Right atrium auricular region (tissue), 2 donors: ENCODE measurements around the gene TRAF3. TPM values are rescaled to one million over a fixed set of nuclear protein-coding genes. Genes with fewer than 3 reads are reported as not detected.

ENCODE experiments used
- DNase-seq: peaks from one replicate; pipeline ENCODE4 v3.0.0-alpha.2; 2019; ENCODE audit warnings: low spot score
- H3K27ac ChIP-seq, 2 donors: fragments of 200-600 bp; sonication (generic); 1 replicate in 1 of 2; 2 replicates in 1 of 2; pipeline ENCODE4 v1.5.1; 2016 to 2019
- H3K27me3 ChIP-seq, 2 donors: fragments of 200-600 bp; sonication (generic); one replicate each; pipeline versions ENCODE4 v1.5.1 to v1.6.0; 2017 to 2019
- H3K36me3 ChIP-seq: fragments of 200-600 bp; sonication (generic); one replicate; pipeline ENCODE4 v1.5.1; 2016
- H3K4me1 ChIP-seq, 2 donors: fragments of 200-600 bp; sonication (generic); one replicate each; pipeline versions ENCODE4 v1.5.1 to v1.6.0; 2017 to 2019
- H3K4me3 ChIP-seq, 2 donors: fragments of 200-600 bp; sonication (generic); 1 replicate in 1 of 2; 2 replicates in 1 of 2; pipeline ENCODE4 v1.5.1; 2017 to 2019; ENCODE audit warnings: mild to moderate bottlenecking in 1 of 2, moderate library complexity in 1 of 2
- H3K9me3 ChIP-seq, 2 donors: fragments of 200-600 bp; sonication (generic); one replicate each; pipeline ENCODE4 v1.5.1; 2019
- total RNA-seq, 2 donors: library from RNA; depleted of rRNA; stranded (reverse); fragments of >200 nt; gene quantifications; one replicate each; pipeline ENCODE4 v1.1.0, GENCODE V29; 2016
- TF ChIP-seq, protein P1 (sequence below), 2 donors: fragments of 200-600 bp; sonication (generic); IDR thresholded peaks; one replicate each; pipeline ENCODE4 v1.5.1; 2019; ENCODE audit warnings: antibody characterized with exemption in 2 of 2

TRAF3 gene
- total RNA-seq, 2 donors from 2014 or later = 9.1 to 10.0 TPM

DNA sequence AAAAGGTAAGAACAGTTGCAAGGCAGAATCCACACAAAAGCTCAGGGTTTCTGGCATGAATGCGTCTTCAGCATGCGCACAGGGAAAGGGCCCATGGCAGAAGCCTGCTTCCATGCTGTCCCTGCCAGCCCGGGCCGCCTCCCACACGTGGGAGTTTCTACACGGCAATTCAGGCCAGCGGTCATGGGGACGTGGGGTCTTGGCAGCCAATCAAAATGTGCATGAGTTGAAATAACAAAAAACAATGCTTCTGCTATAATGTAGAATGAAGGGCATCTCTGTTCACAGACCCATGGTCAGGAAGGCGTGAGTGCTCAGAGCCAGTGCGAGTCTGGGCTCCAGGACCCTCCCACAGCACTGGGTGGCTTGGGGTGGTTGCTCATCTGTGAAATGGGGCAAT lies 173.8 kb downstream of the TRAF3 start:
- no peak for DNase-seq
- peaks cover 0 to 19% of the 10 kb centered on the region in 2 donors for H3K4me1 ChIP-seq
- H3K27ac ChIP-seq = no peak overlapping the region
- H3K36me3 ChIP-seq = peaks cover 86% of the 10 kb centered on the region
- H3K27me3 ChIP-seq = no peaks in the 10 kb centered on the region
- no peaks in the 10 kb centered on the region for H3K9me3 ChIP-seq
- TF ChIP-seq, protein P1, sequence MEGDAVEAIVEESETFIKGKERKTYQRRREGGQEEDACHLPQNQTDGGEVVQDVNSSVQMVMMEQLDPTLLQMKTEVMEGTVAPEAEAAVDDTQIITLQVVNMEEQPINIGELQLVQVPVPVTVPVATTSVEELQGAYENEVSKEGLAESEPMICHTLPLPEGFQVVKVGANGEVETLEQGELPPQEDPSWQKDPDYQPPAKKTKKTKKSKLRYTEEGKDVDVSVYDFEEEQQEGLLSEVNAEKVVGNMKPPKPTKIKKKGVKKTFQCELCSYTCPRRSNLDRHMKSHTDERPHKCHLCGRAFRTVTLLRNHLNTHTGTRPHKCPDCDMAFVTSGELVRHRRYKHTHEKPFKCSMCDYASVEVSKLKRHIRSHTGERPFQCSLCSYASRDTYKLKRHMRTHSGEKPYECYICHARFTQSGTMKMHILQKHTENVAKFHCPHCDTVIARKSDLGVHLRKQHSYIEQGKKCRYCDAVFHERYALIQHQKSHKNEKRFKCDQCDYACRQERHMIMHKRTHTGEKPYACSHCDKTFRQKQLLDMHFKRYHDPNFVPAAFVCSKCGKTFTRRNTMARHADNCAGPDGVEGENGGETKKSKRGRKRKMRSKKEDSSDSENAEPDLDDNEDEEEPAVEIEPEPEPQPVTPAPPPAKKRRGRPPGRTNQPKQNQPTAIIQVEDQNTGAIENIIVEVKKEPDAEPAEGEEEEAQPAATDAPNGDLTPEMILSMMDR (IDR thresholded peaks at IDR 0.05) = no peak
- no peak overlapping the region for H3K4me3 ChIP-seq

DNA sequence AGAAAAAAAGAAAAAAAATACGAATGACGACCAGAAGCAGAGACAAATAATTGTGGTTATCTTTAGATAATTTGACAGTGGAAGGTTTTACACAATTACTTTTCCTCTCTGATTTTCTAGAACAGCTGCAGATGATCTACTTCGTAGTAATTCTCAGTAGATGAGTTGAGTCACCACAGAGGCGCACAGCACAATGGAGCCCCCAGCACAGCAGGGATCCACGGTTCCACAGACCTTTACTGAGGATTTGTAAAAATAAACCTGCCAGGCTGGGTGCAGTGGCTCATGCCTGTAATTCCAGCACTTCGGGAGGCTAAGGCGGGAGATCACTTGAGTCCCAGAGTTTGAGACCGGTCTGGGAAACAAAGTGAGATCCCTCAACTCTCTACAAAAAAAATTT lies 174.6 kb downstream of the TRAF3 start:
- H3K4me1 ChIP-seq = peaks cover 0 to 19% of the 10 kb centered on the region in 2 donors
- no peak overlapping the region for H3K27ac ChIP-seq
- peaks cover 86% of the 10 kb centered on the region for H3K36me3 ChIP-seq
- H3K27me3 ChIP-seq = no peaks in the 10 kb centered on the region
- H3K4me3 ChIP-seq = no peak overlapping the region
- no peak for DNase-seq
- TF ChIP-seq, protein P1 (IDR thresholded peaks at IDR 0.05) = no peak
- no peaks in the 10 kb centered on the region for H3K9me3 ChIP-seq

DNA sequence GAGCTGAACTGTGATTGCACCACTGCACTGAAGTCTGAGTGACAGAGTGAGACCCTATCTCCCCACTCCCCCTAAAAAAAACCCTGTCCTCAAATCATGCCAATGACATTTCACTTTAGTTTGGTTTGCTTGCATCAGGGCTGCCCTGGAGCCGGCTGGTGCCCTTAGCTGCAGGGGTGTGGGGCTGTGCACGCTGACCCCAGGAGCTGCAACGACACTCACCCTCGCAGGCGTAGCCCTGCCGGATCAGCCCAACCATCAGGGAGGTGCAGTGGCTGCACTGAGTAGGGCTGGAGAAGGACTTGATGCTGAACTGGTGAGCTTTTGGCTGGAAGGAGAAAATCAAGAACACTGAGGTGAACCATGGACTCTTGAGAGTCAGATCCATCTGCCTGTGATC lies 175.0 kb downstream of the TRAF3 start:
- no peak overlapping the region for H3K4me3 ChIP-seq
- TF ChIP-seq, protein P1 (IDR thresholded peaks at IDR 0.05) = no peak
- H3K4me1 ChIP-seq = peaks cover 0 to 19% of the 10 kb centered on the region in 2 donors
- H3K9me3 ChIP-seq = no peaks in the 10 kb centered on the region
- no peaks in the 10 kb centered on the region for H3K27me3 ChIP-seq
- no peak overlapping the region for H3K27ac ChIP-seq
- no peak for DNase-seq
- H3K36me3 ChIP-seq = peaks cover 86% of the 10 kb centered on the region

DNA sequence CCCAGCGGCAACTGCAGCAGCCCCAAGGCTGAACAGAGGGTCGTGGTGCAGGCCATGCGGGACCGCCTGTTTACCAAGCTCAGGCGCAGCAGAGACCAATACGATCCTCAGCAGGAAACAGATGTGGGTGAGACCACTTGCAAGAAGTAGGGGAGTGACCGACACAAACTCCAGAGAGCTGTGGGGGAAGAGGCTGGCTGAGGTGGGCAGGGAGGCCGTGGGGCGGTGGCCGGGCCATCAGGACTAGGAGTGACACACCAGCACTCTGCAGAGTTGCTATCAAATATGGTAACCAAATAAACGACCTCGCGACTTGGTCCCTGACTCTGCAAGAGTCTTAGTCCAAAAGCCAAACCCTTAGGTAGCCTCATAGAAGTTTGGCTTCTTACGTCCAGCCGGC lies 175.9 kb downstream of the TRAF3 start:
- Histone ChIP-seq H3K9me3 (no peaks in the 10 kb centered on the region), H3K27me3 (no peaks in the 10 kb centered on the region), H3K4me1 (peaks cover 0 to 19% of the 10 kb centered on the region in 2 donors), H3K36me3 (peaks cover 88% of the 10 kb centered on the region), H3K27ac (no peak overlapping the region), H3K4me3 (no peak overlapping the region)
- no peak for DNase-seq
- TF ChIP-seq, protein P1 (IDR thresholded peaks at IDR 0.05) = no peak

DNA sequence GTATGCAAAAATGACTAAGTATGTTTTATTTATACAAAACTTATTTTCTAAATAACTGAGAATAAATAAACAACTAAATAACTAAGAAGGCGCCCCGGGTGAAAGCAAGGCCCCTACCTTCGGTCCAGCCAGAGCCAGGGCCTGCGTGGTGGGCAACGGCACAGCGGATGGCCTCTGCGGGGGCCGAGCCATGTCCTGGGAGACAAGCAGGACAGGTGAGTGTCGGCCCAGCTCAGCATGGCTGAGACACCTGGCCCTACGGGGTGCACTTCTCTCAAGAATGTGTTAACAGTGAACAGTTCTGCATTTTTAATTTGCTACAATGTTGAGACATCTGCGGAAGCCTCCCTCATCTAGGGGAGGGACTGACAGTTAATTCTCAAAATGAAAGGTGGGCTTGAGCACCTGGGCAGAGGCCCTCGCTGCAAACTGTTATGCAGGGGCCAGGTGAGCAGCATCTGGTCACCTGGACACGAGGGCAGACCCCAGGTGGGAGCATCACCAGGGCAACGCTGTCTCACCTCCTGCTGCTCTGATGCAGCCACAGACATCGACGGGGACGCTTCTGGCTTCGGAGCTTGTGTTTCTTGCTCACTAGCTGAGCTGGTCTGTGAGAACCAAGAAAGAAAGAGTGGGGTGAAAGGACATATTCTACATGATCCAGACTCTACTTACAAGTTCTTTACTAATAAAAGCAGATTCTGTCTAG lies 177.0 kb downstream of the TRAF3 start:
- H3K36me3 ChIP-seq = peaks cover 93% of the 10 kb centered on the region
- no peak overlapping the region for H3K4me3 ChIP-seq
- no peak for DNase-seq

More for the DNA sequence above, 177.0 kb downstream of the TRAF3 start:
- Histone ChIP-seq H3K4me1 (peaks cover 0 to 13% of the 10 kb centered on the region in 2 donors), H3K27ac (no peak overlapping the region), H3K9me3 (no peaks in the 10 kb centered on the region), H3K27me3 (no peaks in the 10 kb centered on the region)
- TF ChIP-seq, protein P1 (IDR thresholded peaks at IDR 0.05) = no peak
